ENCODE results near the gene LY6G5B. TPM values are rescaled to one million over a fixed set of nuclear protein-coding genes. Genes with fewer than 3 reads are reported as not detected.

The LY6G5B gene
- total RNA-seq, 1 donor from 2014 or later, result 32.8 TPM

DNA sequence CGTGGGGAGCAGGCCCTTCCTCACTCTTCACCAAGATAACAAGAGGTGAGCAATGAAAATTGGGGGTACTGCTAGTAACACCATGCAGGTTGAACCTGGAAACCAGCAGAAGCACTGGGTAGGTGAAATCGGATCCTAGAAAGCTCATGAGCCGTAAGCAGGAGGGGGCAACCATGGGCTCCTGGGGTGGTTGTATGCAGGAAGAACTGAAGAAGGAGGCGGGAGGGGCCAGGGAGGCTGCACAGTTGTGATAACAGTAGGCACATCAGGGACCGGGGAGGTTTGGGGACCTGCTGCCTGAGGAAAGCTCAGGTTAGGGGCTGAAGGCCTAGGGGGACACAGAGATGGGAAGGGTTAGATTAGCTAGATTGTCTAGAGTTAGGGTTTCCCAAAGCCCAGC is 16.7 kb downstream of the LY6G5B start:
- no peak overlapping the region for H3K4me3 Mint-ChIP-seq
- peak overlapping the region; percentile 4 for H3K27ac Mint-ChIP-seq
- peaks cover 35% of the 10 kb centered on the region for H3K36me3 Mint-ChIP-seq (ENCODE audit: low read depth)
- intact Hi-C loops (cut with micrococcal nuclease), result no loop called here
- no peaks in the 10 kb centered on the region for H3K27me3 Mint-ChIP-seq
- H3K4me1 Mint-ChIP-seq, result peaks cover 6% of the 10 kb centered on the region
- no peaks in the 10 kb centered on the region for H3K9me3 Mint-ChIP-seq
- DNase-seq, result no peak

DNA sequence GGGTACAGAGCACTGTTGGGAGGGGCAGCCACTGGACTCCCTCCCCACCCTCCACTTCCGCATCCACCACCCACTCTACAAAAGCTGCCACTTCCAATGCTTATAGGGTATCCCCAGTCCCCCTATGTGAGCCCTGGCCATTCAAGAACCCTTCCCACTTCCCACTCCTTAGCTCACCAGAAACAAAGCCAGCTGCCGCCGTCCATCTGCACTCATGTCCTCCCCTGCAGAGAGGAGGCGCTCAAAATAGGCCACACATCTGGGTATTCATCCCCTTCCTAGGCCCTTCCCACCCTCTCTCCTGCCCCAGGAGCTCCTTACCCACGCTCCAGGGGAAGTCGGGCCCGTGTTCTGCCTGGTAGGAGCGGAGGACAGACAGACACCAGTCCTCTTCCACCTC is 17.5 kb downstream of the LY6G5B start:
- peaks cover 37% of the 10 kb centered on the region for H3K36me3 Mint-ChIP-seq (ENCODE audit: low read depth)
- peaks cover 4% of the 10 kb centered on the region for H3K4me1 Mint-ChIP-seq
- intact Hi-C loops (cut with micrococcal nuclease), result no loop called here
- no peaks in the 10 kb centered on the region for H3K9me3 Mint-ChIP-seq
- DNase-seq, result no peak
- no peak overlapping the region for H3K27ac Mint-ChIP-seq
- H3K4me3 Mint-ChIP-seq, result no peak overlapping the region
- H3K27me3 Mint-ChIP-seq, result no peaks in the 10 kb centered on the region

DNA sequence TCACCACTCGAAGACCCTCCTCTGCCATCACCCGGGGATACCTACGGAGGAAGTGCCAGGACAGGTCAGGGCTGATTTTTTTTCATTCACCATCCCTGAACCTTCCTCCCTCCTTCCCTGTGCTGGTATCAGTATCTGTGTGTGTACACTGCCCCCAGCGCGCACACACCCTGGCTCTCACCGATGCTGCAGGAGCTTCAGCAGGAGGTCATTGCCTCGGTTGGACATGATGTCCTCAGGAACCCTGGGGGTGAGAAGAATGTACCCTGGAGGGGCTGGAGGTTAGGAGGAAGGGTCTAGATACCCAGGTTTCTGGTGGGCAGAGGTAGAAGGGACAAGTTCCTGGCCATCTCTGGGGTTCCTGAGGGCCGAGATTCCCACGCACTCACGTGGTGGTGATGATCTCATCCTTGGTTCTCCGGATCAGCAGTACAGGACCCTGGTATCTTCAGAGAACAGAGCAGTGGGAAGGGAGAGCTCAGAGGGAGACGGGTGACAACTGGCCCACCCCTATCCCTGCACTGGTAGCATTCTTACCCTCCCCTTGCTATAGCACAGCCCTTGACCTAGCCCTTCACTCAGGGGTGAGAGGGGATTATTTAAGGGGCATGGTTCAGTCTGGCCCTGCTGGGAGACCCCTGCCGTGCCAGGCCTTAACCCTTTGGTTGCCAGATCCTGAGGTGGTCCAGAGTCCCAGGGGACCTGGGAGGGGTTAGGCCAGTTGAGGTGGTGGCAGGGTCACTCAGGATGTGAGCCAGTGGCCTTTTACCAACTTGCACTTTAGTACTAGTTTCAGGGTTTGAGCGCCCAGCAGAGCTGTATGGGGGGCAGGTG is 18.3 kb downstream of the LY6G5B start:
- Mint-ChIP-seq H3K4me3 (no peak overlapping the region), H3K36me3 (ENCODE audit: low read depth) (peaks cover 42% of the 10 kb centered on the region), H3K4me1 (peaks cover 4% of the 10 kb centered on the region), H3K27me3 (no peaks in the 10 kb centered on the region), H3K9me3 (no peaks in the 10 kb centered on the region), H3K27ac (no peak overlapping the region)
- intact Hi-C loops (cut with micrococcal nuclease), result no loop called here
- DNase-seq, result no peak

GRCh38 chr6:31689249-31690110 is 19.7 kb downstream of the LY6G5B start:
- peaks cover 4% of the 10 kb centered on the region for H3K4me1 Mint-ChIP-seq
- no peaks in the 10 kb centered on the region for H3K27me3 Mint-ChIP-seq
- peak; percentile 69 for DNase-seq
- intact Hi-C loops (cut with micrococcal nuclease), result no loop called here
- peaks cover 47% of the 10 kb centered on the region for H3K36me3 Mint-ChIP-seq (ENCODE audit: low read depth)
- H3K4me3 Mint-ChIP-seq, result no peak overlapping the region
- H3K9me3 Mint-ChIP-seq, result no peaks in the 10 kb centered on the region
- H3K27ac Mint-ChIP-seq, result peak overlapping the region; percentile 48

- Mint-ChIP-seq H3K27ac (peak overlapping the region; percentile 3), H3K4me3 (no peak overlapping the region), H3K9me3 (no peaks in the 10 kb centered on the region), H3K36me3 (ENCODE audit: low read depth) (peaks cover 46% of the 10 kb centered on the region), H3K27me3 (no peaks in the 10 kb centered on the region), H3K4me1 (peaks cover 4% of the 10 kb centered on the region)
- DNase-seq, result no peak
- intact Hi-C loops (cut with micrococcal nuclease), result no loop called here
These were observed 20.7 kb downstream of the LY6G5B start for GRCh38 chr6:31690231-31691077.

DNA sequence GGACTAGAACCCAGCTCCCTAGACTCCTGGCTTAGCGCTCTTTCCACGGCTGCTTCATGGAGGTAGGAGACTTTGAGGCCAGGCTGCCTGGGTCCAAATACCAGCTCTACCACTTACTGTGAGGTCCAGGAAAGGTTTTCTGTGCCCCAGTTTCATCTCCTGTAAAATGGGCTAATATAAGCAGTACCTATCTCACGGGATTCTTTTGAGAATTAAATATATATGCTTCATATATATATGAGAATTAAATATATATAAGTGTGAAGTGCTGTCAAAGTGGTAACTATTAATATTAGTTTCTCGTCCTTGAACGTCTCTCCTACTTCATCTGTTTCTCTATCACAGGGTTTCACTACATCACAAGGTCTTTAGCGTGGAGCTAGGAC is 21.3 kb downstream of the LY6G5B start:
- DNase-seq, result no peak
- H3K36me3 Mint-ChIP-seq (ENCODE audit: low read depth), result peaks cover 45% of the 10 kb centered on the region
- H3K27me3 Mint-ChIP-seq, result no peaks in the 10 kb centered on the region
- H3K9me3 Mint-ChIP-seq, result no peaks in the 10 kb centered on the region
- peak overlapping the region; percentile 51 for H3K27ac Mint-ChIP-seq
- H3K4me3 Mint-ChIP-seq, result no peak overlapping the region
- peaks cover 4% of the 10 kb centered on the region for H3K4me1 Mint-ChIP-seq
- intact Hi-C loops (cut with micrococcal nuclease), result no loop called here

DNA sequence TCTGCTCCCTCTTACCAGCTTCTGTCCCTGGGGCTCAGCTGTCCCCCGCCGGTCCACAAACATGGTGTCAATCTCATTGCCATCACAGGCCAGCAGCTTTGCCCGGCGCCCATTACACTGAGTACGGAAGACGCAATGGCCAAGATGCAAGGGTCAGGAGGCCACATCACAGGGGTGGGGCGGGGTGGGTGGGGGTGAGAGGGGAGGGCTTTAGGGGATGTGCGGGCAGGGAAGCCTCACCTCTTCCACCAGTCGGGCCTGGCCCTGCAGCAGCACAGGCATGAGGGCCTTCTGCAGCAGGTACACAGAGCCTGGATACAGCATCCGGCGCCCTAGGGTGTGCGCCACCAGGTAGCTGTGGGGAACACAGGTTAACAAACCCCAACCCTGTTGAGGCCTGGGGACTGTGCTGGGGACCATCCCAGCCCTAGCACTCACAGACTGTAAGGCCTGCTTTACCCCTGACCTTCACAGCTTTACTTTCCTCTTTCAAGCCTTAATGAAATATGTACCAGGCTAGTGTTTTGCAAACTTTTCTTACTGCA is 21.9 kb downstream of the LY6G5B start:
- H3K9me3 Mint-ChIP-seq, result no peaks in the 10 kb centered on the region
- H3K4me3 Mint-ChIP-seq, result no peak overlapping the region
- intact Hi-C loops (cut with micrococcal nuclease), result no loop called here
- H3K27ac Mint-ChIP-seq, result no peak overlapping the region
- peaks cover 45% of the 10 kb centered on the region for H3K36me3 Mint-ChIP-seq (ENCODE audit: low read depth)
- DNase-seq, result no peak
- no peaks in the 10 kb centered on the region for H3K27me3 Mint-ChIP-seq
- H3K4me1 Mint-ChIP-seq, result peaks cover 4% of the 10 kb centered on the region

GRCh38 chr6:31692353-31692752 is 22.6 kb downstream of the LY6G5B start:
- H3K36me3 Mint-ChIP-seq (ENCODE audit: low read depth), result peaks cover 47% of the 10 kb centered on the region
- no peaks in the 10 kb centered on the region for H3K27me3 Mint-ChIP-seq

DNA sequence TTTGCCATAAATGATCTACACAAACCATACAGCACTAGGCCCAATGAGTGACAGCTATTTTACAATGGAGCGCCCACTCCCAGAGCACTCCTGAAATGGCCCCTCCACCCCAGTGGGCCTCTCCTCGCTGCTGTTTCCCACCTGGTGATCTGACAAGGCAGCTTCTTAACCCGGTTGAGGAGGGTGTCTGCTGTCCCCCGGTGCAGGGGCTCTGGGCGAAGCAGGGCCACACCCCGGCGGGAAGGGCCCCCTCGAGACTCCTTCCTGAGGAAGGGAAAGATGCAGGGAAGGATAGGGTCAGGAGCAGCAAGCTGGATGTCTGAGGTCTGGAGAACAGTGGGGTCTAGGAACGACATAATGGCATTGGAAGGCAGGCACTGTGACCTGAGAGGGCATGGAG is 23.1 kb downstream of the LY6G5B start:
- Mint-ChIP-seq H3K36me3 (ENCODE audit: low read depth) (peaks cover 47% of the 10 kb centered on the region), H3K27me3 (no peaks in the 10 kb centered on the region), H3K4me1 (peaks cover 11% of the 10 kb centered on the region), H3K9me3 (no peaks in the 10 kb centered on the region), H3K4me3 (no peak overlapping the region), H3K27ac (no peak overlapping the region)
- no peak for DNase-seq
- intact Hi-C loops (cut with micrococcal nuclease), result no loop called here

More at GRCh38 chr6:31692353-31692752, 22.6 kb downstream of the LY6G5B start:
- no peak for DNase-seq
- Mint-ChIP-seq H3K4me1 (peaks cover 6% of the 10 kb centered on the region), H3K9me3 (no peaks in the 10 kb centered on the region), H3K4me3 (no peak overlapping the region), H3K27ac (no peak overlapping the region)
- intact Hi-C loops (cut with micrococcal nuclease), result no loop called here

GRCh38 chr6:31693535-31693934 is 23.8 kb downstream of the LY6G5B start:
- H3K27me3 Mint-ChIP-seq, result no peaks in the 10 kb centered on the region
- no peak for DNase-seq
- intact Hi-C loops (cut with micrococcal nuclease), result no loop called here
- H3K4me3 Mint-ChIP-seq, result no peak overlapping the region
- H3K9me3 Mint-ChIP-seq, result no peaks in the 10 kb centered on the region
- H3K4me1 Mint-ChIP-seq, result peaks cover 12% of the 10 kb centered on the region
- peaks cover 43% of the 10 kb centered on the region for H3K36me3 Mint-ChIP-seq (ENCODE audit: low read depth)
- H3K27ac Mint-ChIP-seq, result no peak overlapping the region

- Mint-ChIP-seq H3K27ac (peak overlapping the region; percentile 66), H3K4me1 (peaks cover 24% of the 10 kb centered on the region), H3K27me3 (no peaks in the 10 kb centered on the region), H3K9me3 (no peaks in the 10 kb centered on the region), H3K4me3 (no peak overlapping the region), H3K36me3 (ENCODE audit: low read depth) (peaks cover 32% of the 10 kb centered on the region)
- no peak for DNase-seq
- intact Hi-C loops (cut with micrococcal nuclease), result no loop called here
These were observed 27.8 kb downstream of the LY6G5B start for GRCh38 chr6:31697555-31697954.

DNA sequence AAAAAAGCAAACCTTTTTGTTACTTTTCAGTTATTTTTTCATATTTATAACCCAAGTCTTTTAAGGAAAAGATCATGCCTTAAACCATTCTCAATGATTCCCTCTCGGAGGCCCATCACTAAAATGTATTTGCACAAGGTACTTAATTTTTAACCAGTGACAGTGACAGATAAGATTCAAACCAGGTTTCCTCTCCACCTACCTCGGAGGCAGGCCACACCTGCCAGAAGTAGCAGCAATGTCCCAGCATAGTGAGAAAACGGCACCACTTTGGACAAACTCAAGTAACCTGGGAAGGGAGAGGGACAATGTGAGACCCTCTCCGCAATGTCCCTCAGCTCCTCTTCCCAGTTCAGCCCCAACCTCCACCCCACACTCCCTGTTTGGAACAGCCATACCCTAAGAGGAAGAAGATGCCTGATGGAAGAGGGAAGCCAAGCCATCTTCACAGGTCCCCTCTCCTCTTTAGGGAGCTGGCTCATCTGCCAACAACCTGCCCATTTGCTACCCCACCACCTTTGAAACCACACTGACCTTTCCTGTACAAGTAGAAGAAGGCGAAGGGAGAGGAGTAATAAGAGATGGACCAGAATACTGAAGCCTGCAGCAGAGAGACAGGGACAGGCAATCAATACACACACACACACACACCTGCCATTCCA is 31.1 kb downstream of the LY6G5B start:
- peaks cover 30% of the 10 kb centered on the region for H3K4me1 Mint-ChIP-seq
- H3K36me3 Mint-ChIP-seq (ENCODE audit: low read depth), result peaks cover 23% of the 10 kb centered on the region
- peak overlapping the region; percentile 98 for H3K4me3 Mint-ChIP-seq
- H3K27ac Mint-ChIP-seq, result peak overlapping the region; percentile 10
- intact Hi-C loops (cut with micrococcal nuclease), result no loop called here
- H3K9me3 Mint-ChIP-seq, result no peaks in the 10 kb centered on the region
- DNase-seq, result no peak
- H3K27me3 Mint-ChIP-seq, result no peaks in the 10 kb centered on the region
